Left lobe of liver (tissue), 2 donors: ENCODE results near the gene TMEM235. TPM values are rescaled to one million over a fixed set of nuclear protein-coding genes. Genes with fewer than 3 reads are reported as not detected.
"Not testable (repeated sequence)": the region's sequence is repeated elsewhere in the genome, so short reads cannot be mapped to it uniquely, and the experiment has no call there.

Experiments
- ATAC-seq: fragments of 200-7000 bp; cut with Tn5 transposase; one replicate; pipeline ENCODE4 v1.9.1; 2020; ENCODE audit warnings: mild to moderate bottlenecking, moderate library complexity
- DNase-seq: peaks from one replicate; pipeline ENCODE4 v3.0.0-alpha.2; 2020; ENCODE audit warnings: low spot score
- total RNA-seq: library from RNA; stranded (reverse); gene quantifications from one replicate; pipeline ENCODE4 v1.2.1, GENCODE V29; 2021
- donor health status: DM: no; HTN: no; CAD: no; lungs with moderate emphysema.
- donor health status: DM: no; HTN: yes; CAD: no.

TMEM235 gene
- total RNA-seq, 1 donor from 2014 or later, result not detected

GRCh38 chr17:78214706-78215061 is 16.7 kb upstream of the TMEM235 start:
- no peak for ATAC-seq
- no peak for DNase-seq

DNA sequence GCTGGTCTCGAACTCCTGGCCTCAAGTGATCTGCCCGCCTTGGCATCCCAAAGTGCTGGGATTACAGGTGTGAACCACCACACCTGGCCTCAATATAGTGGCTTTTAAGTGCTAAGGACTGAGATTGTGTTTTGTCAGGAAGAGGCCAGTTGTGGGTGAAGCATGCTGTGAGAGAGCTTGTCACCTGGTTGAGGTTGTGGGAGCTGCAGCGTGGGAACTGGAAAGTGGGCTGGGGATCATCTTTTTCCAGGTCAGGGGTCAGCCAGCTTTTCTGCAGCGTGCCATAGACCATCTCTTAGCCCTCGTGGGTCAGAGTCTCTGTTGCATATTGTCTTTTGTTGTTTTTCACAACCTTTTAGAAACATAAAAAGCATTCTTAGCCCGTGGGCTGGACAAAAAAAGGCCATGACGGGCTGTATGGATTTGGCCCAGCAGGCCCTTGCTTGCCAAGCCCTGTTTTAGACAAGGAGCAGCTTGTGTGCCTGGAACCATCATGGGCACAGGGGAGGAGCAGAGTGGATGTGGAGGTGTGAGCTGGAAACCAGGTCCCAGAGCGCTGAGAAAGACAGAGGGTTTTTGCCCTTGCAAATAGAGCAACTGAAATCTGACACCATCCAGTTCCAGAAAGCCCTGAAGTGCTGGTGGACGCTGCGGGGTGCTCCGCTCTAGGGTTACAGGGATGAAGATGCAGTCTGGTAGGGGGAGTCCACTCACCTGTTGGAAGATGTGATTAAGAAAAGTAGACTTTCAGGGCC is 11.9 kb upstream of the TMEM235 start:
- no peak for DNase-seq
- no peak for ATAC-seq

GRCh38 chr17:78223061-78223460 is 8.4 kb upstream of the TMEM235 start:
- ATAC-seq (peak; percentile 18), DNase-seq (no peak)

GRCh38 chr17:78223765-78224164 is 7.7 kb upstream of the TMEM235 start:
- ATAC-seq, result no peak

GRCh38 chr17:78224231-78225087 is 7.0 kb upstream of the TMEM235 start:
- DNase-seq (no peak), ATAC-seq (no peak)

More at GRCh38 chr17:78223765-78224164, 7.7 kb upstream of the TMEM235 start:
- no peak for DNase-seq

- DNase-seq, result no peak
- ATAC-seq, result no peak
Measured at GRCh38 chr17:78225088-78225865, 6.2 kb upstream of the TMEM235 start.

DNA sequence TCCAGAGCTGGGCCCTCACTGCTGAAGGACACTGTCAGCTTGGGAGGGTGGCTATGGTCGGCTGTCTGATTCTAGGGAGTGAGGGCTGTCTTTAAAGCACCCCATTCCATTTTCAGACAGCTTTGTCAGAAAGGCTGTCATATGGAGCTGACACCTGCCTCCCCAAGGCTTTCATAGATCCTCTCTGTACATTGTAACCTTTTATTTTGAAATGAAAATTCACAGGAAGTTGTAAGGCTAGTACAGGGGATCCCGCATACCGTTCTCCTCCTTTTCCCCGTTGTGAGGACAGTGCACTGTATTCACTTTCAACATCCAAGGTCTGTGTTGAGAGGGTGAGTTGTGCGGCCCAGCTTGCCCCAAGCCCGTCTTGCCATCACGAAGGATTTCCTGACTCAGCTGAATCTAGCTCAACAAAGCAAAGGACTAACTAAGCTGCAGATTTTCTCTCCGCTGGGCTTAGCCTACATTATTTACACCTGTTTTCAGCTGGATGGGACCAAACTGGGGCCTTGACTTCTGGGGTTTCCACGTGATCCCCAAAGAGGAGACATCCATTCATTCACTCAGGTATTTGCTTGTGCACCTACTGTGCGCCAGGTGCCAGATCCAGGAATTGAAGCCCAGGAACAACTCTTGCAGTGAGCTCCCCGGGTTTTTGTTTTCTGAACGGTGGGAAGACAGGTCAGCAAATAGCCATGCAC is 5.2 kb upstream of the TMEM235 start:
- DNase-seq (no peak), ATAC-seq (no peak)

GRCh38 chr17:78226759-78227454 is 4.5 kb upstream of the TMEM235 start:
- DNase-seq (no peak), ATAC-seq (no peak)

DNA sequence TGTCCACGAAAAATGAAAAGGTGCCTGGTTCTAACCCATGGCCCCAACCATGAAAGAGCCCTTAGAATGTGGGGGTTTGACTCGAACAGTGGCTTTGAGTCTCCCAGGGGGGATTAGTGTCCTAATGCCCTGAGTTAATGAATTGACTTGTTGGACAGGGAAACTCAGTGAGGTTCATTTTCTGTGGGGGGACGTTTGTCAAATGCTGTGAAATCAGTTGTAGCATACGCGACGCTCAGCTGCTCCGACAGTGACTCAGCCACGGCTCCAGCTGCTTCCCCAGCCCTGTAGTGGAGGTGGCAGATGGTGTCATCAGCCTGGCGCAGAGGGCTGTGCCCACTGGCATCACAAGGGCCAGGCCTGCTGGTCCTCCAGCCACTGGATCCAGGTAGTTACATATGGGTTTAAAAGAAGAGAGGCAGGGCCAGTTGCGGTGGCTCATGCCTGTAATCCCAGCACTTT is 3.9 kb upstream of the TMEM235 start:
- DNase-seq (no peak), ATAC-seq (no peak)

- ATAC-seq (no peak), DNase-seq (no peak)
Measured at GRCh38 chr17:78228176-78228575, 3.3 kb upstream of the TMEM235 start.

- no peak for DNase-seq
- no peak for ATAC-seq
Measured at GRCh38 chr17:78230252-78230962, 1.0 kb upstream of the TMEM235 start.

GRCh38 chr17:78231991-78232858 is 794 bp downstream of the TMEM235 start:
- DNase-seq, result no peak
- no peak for ATAC-seq

DNA sequence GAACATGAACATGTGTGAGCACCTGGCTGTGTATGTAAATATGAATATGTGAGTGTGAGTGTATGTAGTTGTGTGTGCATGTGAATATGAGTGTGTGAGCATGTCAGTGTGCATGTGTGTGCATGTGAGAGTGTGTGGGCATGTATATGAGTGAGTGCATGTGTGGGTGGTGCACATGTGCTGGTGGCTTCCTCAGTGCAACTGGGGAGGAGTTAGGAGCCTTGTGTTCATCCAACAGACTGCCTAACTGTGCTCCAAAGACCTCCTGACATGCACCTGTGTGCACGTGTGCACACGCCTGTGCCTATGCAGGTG is 1.4 kb downstream of the TMEM235 start:
- no peak for DNase-seq
- no peak for ATAC-seq

DNA sequence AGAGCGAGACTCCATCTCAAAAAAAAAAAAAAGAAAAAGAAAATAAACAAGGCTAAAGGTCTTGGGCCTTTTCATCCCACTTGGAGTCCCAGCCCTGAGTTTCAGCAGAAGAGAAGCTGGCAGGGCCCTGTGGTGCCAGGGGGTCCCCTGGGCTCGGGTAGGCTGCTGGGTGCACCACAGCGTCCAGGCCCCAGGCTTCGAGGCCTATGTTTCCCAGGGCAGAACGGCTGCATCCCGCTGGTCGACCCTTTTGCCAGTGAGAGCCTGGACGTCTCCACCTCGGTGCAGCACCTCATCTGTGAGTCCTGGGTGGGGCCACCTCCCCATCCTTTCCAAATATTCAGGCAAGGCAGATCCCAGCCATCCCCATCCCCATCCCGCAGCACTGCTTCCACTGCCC is 2.2 kb downstream of the TMEM235 start:
- DNase-seq (no peak), ATAC-seq (no peak)

- DNase-seq (no peak), ATAC-seq (no peak)
Measured at GRCh38 chr17:78234261-78234865, 2.9 kb downstream of the TMEM235 start.

GRCh38 chr17:78235022-78235421 is 3.6 kb downstream of the TMEM235 start:
- peak; percentile 42 for ATAC-seq
- DNase-seq, result not testable (repeated sequence)

- ATAC-seq, result no peak
- DNase-seq, result no peak
Measured at GRCh38 chr17:78235885-78236284, 4.5 kb downstream of the TMEM235 start.
